Limb (tissue), 2 donors: ENCODE measurements around the gene NELFCD.
"Not testable (repeated sequence)": the region's sequence is repeated elsewhere in the genome, so short reads cannot be mapped to it uniquely, and the experiment has no call there.

ENCODE experiments used
- DNase-seq, 2 donors: peaks; one replicate each; pipeline ENCODE4 v3.0.0-alpha.2; 2016; ENCODE audit errors: extremely low spot score in 2 of 2

The NELFCD gene

GRCh38 chr20:58980711-58981627 is at the start of gene NELFCD:
Gene NELFCD, plus strand, starts transcription at chr20:58981256. Its CDS starts 54 bp downstream, at chr20:58981310.
- peak; percentile 79 to 96 for DNase-seq

- DNase-seq = no peak
Observed at GRCh38 chr20:58932170-58932569, 48.9 kb upstream of the NELFCD start.

GRCh38 chr20:58938078-58938477 is 43.0 kb upstream of the NELFCD start:
- DNase-seq = no peak

GRCh38 chr20:58938541-58938940 is 42.5 kb upstream of the NELFCD start:
- no peak for DNase-seq

GRCh38 chr20:58941471-58941870 is 39.6 kb upstream of the NELFCD start:
- no peak for DNase-seq

- no peak for DNase-seq
Observed at GRCh38 chr20:58942549-58942948, 38.5 kb upstream of the NELFCD start.

- no peak for DNase-seq
Observed at GRCh38 chr20:58944610-58945009, 36.4 kb upstream of the NELFCD start.

GRCh38 chr20:58945965-58946631 is 35.0 kb upstream of the NELFCD start:
- no peak for DNase-seq

- not testable (repeated sequence) for DNase-seq
Observed at GRCh38 chr20:58947797-58948388, 33.2 kb upstream of the NELFCD start.

GRCh38 chr20:58950603-58951002 is 30.5 kb upstream of the NELFCD start:
- no peak for DNase-seq

- no peak for DNase-seq
Observed at GRCh38 chr20:58953050-58953449, 28.0 kb upstream of the NELFCD start.

- no peak for DNase-seq
Observed at GRCh38 chr20:58956078-58956477, 25.0 kb upstream of the NELFCD start.

- DNase-seq = no peak
Observed at GRCh38 chr20:58959652-58960051, 21.4 kb upstream of the NELFCD start.

GRCh38 chr20:58963060-58963584 is 17.9 kb upstream of the NELFCD start:
- DNase-seq = no peak

GRCh38 chr20:58963922-58964321 is 17.1 kb upstream of the NELFCD start:
- not testable (repeated sequence) for DNase-seq

- DNase-seq = no peak
Observed at GRCh38 chr20:58965270-58966064, 15.6 kb upstream of the NELFCD start.

- no peak for DNase-seq
Observed at GRCh38 chr20:58967652-58968429, 13.2 kb upstream of the NELFCD start.

- DNase-seq = no peak
Observed at GRCh38 chr20:58969439-58969838, 11.6 kb upstream of the NELFCD start.

- no peak for DNase-seq
Observed at GRCh38 chr20:58970146-58970545, 10.9 kb upstream of the NELFCD start.

GRCh38 chr20:58971429-58971828 is 9.6 kb upstream of the NELFCD start:
- no peak for DNase-seq
